GM19238 (cell line): ENCODE data around the gene RHBDF2.
A peak's percentile ranks its signal among the peaks of the same experiment; 100 is the strongest.

Experiments
- DNase-seq: peaks from one replicate; pipeline ENCODE4 v3.0.0; 2011; ENCODE audit warnings: low spot score; ENCODE audit not compliant: insufficient read length

The RHBDF2 gene

DNA sequence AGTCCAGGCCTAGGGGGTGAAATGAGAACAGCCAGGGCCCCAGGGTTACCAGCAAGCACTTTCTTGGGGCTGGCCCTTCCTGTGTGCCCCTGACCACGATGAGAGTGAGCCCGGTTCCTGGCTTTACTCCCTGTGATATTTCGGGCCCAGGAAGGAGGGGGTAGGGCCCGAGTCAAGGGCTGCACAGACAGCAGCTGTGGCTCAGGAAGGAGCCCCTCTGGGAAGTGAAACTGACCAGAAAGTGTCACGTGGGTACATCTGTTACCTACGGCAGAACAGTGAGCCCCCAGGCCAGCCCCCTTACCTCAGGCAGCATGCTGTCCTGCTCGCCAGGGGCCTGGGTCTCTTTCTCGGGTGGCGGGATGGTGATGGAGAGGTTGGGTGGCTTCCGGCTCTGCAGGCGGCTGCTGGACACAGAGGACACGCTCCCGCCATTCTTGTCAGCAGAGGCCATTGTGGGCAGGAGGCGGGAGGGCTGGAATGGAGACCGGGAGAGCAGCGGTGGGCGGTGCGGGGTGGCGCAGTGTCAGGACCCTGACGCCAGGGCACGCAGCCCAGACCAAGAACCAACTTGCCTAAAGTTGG lies 20.1 kb downstream of the RHBDF2 start:
- DNase-seq: peak; percentile 90

- DNase-seq: peak; percentile 58
These were observed 20.6 kb downstream of the RHBDF2 start for GRCh38 chr17:76480632-76481031.

DNA sequence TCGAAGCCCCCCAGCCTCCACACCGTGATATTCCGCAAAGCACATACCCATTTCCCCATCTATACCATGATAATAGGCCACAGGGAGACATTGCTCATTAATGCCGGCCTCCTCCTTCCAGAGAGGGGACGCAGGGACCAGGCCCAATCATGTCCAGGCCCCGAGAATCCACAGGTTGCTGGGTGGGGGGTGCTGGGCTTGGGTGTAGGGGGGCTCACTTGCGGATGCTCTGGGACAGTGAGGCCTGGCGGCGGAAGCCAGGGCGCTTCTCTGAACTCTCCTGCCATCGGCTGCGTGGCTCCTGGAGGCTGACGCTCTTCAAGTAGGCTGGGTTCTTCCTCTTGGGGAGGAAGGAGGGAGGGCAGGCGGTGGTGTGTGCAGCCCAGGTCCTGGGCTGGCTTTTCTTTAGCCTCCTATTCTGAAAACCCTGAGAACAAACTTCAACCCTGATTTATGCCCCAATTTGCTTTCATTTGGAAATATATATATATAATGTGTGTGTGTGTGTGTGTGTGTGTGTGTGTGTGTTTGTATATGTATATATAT lies 21.6 kb downstream of the RHBDF2 start:
- DNase-seq: no peak

DNA sequence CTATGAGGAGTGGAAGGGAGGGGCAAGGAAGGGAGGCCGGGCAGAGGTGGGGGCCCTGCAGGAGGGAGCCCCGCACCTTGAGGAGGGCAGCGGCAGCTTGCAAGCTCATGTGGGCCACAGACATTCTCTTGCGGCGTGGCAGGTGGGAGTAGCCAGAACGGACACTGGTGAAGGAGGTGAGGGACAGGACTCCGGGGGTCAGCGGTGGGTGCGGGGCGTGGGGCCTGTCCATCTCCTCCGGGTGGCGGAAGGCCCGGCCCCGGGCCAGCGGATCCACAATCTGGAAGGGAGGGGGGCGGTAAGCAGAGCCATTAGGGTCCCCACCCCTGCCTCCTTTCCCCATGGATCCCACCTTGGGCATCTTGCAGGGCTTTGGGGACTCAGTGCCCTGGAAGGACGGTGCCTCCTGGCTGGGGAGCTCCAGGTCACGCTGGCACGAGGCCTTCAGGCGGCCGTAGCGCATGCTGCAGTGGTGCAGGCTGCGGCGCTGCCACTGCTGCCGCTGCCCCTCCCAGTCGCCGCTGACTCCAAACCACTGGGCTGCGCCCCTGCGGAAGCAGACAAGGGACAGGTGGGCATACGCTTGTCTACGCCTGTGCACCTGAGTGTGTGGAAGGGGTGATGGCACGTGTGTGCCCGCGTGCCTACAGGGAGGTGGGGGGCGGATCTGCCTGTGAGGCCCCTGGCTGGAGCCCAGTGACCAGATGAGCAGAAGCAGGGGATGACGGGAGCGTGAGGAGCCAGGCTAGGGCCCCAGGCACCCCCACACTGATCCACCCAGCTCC lies 22.3 kb downstream of the RHBDF2 start:
- no peak for DNase-seq

DNA sequence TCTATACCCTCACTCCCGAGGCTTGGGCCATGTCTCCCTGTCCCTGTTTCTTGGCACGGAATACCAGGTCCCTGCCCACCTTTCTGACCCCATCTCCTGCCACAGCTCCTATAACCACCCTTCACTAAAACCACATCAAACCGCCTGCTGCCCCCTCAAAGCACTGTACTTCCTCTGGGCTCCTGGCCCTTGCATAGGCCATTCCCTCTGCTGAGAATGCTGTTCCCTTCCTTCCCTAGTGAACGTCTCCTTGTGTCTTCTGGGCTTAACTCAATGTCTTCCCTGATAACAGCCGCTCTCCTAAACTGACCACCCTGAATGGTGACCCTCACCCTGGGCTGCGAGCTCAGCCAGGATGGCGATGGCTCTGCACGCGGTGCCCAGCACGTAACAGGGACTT lies 23.1 kb downstream of the RHBDF2 start:
- DNase-seq: no peak

GRCh38 chr17:76477576-76477975 lies 23.6 kb downstream of the RHBDF2 start:
- DNase-seq: no peak

GRCh38 chr17:76476736-76477135 lies 24.5 kb downstream of the RHBDF2 start:
- no peak for DNase-seq

GRCh38 chr17:76475302-76475701 lies 25.9 kb downstream of the RHBDF2 start:
- DNase-seq: no peak

DNA sequence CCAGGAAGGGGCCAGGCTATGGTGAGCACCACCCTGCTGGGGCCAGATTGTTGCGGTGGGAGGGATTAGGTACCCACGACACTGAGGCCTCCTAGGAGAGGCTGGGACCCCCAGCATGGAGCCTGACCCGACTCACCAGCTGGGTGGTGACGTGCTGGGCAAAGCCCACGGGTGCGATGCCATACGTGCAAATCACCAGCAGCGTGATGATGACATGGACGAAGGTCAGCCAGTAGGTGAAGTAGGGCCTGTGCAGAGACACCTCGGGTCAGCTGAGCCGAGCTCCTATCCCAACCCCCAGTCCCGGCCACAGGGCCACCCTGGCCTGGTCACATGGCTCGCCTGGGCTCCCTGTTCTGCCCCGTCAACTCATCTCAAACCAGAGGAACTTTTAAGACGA lies 26.3 kb downstream of the RHBDF2 start:
- no peak for DNase-seq

GRCh38 chr17:76474238-76474637 lies 27.0 kb downstream of the RHBDF2 start:
- DNase-seq: no peak

- DNase-seq: no peak
These were observed 27.7 kb downstream of the RHBDF2 start for GRCh38 chr17:76473541-76473985.

DNA sequence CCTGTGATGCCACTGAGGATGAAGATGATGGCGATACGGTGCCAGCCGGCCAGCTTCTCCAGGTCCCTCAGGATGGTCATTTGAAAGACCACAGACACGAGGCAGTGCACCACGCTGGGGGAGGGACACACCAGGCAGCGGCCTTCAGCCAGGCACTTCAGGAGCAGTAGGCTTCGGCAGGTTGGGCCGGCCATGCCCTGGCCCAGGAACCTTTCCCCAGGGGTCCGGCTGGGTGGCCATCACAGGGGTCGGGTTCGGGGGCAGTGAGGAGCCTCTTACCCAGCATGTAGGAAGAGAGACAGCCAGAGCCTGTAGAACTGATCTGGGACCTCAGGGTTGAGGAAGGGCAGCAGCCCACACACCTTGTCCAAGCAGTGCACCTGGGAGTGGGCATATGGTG lies 28.5 kb downstream of the RHBDF2 start:
- DNase-seq: no peak

DNA sequence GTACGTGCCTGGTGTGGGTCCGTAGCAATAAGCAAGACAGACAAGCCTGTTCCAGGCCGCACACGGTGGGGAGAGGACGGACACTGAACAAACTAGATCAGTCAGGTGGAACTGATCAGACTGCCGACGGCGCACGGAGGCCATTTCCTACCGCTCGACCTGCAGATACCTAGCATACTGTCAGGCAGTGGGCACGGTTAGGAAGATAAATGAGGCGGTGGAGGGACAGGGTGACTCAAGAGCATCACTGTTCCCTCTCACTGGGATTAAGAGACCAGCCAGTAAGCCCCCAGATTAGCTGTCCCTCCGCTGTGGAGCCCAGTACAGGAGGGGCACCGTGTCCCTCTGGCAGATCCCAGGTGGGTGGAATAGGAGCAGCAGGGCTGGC lies 29.0 kb downstream of the RHBDF2 start:
- DNase-seq: no peak

GRCh38 chr17:76471498-76472257 lies 29.5 kb downstream of the RHBDF2 start:
- DNase-seq: no peak

GRCh38 chr17:76469991-76470739 lies 31.1 kb downstream of the RHBDF2 start:
- no peak for DNase-seq

DNA sequence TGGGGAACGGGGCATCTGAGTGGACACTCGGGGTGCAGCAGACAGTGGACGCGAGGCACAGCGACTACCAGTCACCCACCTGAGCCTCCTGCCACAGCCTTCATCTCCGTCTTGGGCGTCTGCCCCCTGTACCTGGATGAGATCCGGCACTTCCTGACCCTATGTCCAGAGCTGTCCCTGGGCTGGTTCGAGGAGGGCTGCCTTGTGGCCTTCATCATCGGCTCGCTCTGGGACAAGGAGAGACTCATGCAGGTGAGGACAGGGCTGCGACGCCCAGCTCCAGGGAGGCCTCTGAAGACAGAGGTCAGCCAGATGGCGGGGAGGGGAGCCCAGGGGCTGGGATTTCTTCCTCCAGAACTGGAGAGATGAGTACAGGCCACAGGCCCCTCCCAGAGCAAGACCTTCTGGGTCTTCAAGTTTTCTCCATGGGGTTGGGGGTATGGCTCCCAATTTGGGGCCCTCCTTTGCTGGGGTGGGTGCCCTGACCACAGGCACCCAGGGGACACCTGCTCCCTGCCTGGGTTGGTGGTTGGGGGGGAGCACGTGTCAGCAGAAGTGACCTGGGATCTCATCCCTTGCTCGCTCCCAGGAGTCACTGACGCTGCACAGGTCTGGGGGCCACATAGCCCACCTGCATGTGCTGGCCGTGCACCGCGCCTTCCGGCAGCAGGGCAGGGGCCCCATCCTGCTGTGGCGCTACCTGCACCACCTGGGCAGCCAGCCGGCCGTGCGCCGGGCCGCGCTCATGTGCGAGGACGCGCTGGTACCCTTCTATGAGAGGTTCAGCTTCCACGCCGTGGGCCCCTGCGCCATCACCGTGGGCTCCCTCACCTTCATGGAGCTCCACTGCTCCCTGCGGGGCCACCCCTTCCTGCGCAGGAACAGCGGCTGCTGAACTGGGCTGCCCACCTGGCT lies 31.9 kb downstream of the RHBDF2 start:
- DNase-seq: no peak

- DNase-seq: no peak
These were observed 32.6 kb downstream of the RHBDF2 start for GRCh38 chr17:76468634-76469010.

GRCh38 chr17:76467809-76468633 lies 33.2 kb downstream of the RHBDF2 start:
- no peak for DNase-seq

DNA sequence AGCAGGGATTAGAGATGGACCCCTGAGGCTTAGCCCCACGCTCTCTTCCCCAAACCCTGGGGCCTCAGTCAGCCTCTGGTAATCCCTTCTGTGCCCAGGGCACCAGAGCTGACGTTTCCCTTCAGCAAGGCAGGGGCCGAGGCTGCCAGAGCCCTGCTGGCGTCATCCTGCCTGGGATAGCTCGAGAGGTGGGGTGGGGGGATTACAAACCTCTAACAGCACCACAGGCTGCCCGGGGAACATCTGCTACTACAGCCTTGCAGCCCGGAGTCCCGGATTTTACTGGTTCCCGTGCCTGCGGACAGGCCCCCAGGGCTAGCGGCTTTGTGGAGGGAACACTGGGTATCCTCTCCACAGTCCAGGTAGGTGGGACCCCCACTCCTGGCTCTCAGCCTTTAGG lies 33.9 kb downstream of the RHBDF2 start, which contains the start of gene AANAT:
TSS of gene AANAT (plus strand) at position 238 of the 400 bp plus-strand sequence. CDS start 1,144 bp downstream, outside the sequence.
- no peak for DNase-seq
